PC-3 (cell line): ENCODE results near the gene CASP8AP2. TPM values are rescaled to one million over a fixed set of nuclear protein-coding genes. Genes with fewer than 3 reads are reported as not detected.
"Not testable (repeated sequence)": the region's sequence is repeated elsewhere in the genome, so short reads cannot be mapped to it uniquely, and the experiment has no call there.

ENCODE experiments used
- ATAC-seq: fragments of 200-7000 bp; cut with Tn5 transposase; 2 replicates; pipeline ENCODE4 v1.9.1; 2020; ENCODE audit warnings: mild to moderate bottlenecking, moderate library complexity
- BruUV-seq: library from RNA; stranded (reverse); fragments of 400-500 nt; replicated peaks from 2 replicates; lab custom pipeline; 2021; lab: Mats Ljungman, UMichigan
- CTCF ChIA-PET: fragments of 300-600 bp; sonication (Branson Sonifier 250); formaldehyde crosslinking; loops from one replicate; lab custom pipeline; 2022; ENCODE audit warnings: antibody characterized with exemption; lab: Charles Lee
- POLR2A ChIA-PET: fragments of 300-600 bp; sonication (Branson Sonifier 250); formaldehyde crosslinking; loops from one replicate; lab custom pipeline; 2022; ENCODE audit warnings: antibody characterized with exemption; ENCODE audit not compliant: unreplicated experiment; lab: Charles Lee
- DNase-seq: peaks from one replicate; pipeline ENCODE4 v3.0.0-alpha.2; 2015
- H2AFZ ChIP-seq: fragments of 300-600 bp; sonication (generic); 2 replicates; pipeline ENCODE4 v1.6.0; 2016; ENCODE audit warnings: antibody characterized with exemption, low read length
- H3F3A ChIP-seq: fragments of 300-600 bp; sonication (generic); one replicate; pipeline ENCODE4 v1.6.0; 2017; ENCODE audit warnings: antibody characterized with exemption, low read length, control low read depth, mild to moderate bottlenecking; ENCODE audit not compliant: unreplicated experiment
- H3K27ac ChIP-seq: fragments of 300-600 bp; sonication (generic); 2 replicates; pipeline ENCODE4 v1.5.1; 2016; ENCODE audit warnings: mild to moderate bottlenecking, low read length
- H3K27me3 ChIP-seq: fragments of 300-600 bp; sonication (generic); 2 replicates; pipeline ENCODE4 v1.6.1; 2016; ENCODE audit warnings: low read length, mixed read lengths
- H3K36me3 ChIP-seq: fragments of 300-600 bp; sonication (generic); 2 replicates; pipeline ENCODE4 v1.6.1; 2016; ENCODE audit warnings: low read depth, mixed run types, low read length, mixed read lengths
- H3K4me1 ChIP-seq: fragments of 300-600 bp; sonication (generic); 2 replicates; pipeline ENCODE4 v1.5.1; 2016; ENCODE audit warnings: low read length; ENCODE audit not compliant: insufficient read depth
- H3K4me2 ChIP-seq: fragments of 300-600 bp; sonication (generic); 2 replicates; pipeline ENCODE4 v1.6.0; 2016; ENCODE audit warnings: low read length
- H3K4me3 ChIP-seq: fragments of 300-600 bp; sonication (generic); 2 replicates; pipeline ENCODE4 v1.5.1; 2016; ENCODE audit warnings: mild to moderate bottlenecking, low read length, mixed read lengths
- H3K79me2 ChIP-seq: fragments of 300-600 bp; sonication (generic); 2 replicates; pipeline ENCODE4 v1.6.1; 2017; ENCODE audit warnings: low read length, mixed read lengths
- H3K9ac ChIP-seq: fragments of 300-600 bp; sonication (generic); 2 replicates; pipeline ENCODE4 v1.6.0; 2016; ENCODE audit warnings: mild to moderate bottlenecking, low read length
- H3K9me2 ChIP-seq: fragments of 300-600 bp; sonication (generic); replicated peaks from 2 replicates; pipeline ENCODE4 v1.6.1; 2016; ENCODE audit warnings: mixed run types, low read length, mixed read lengths
- H3K9me3 ChIP-seq: fragments of 300-600 bp; sonication (generic); 2 replicates; pipeline ENCODE4 v1.6.1; 2016; ENCODE audit warnings: low read length, mixed read lengths
- H4K20me1 ChIP-seq: fragments of 300-600 bp; sonication (generic); 2 replicates; pipeline ENCODE4 v1.6.1; 2016; ENCODE audit warnings: low read length, mixed read lengths
- EZH2 ChIP-seq: fragments of 300-600 bp; sonication (generic); IDR thresholded peaks from one replicate; pipeline ENCODE4 v1.6.1; 2017; ENCODE audit warnings: antibody characterized with exemption, mild to moderate bottlenecking, low read length; ENCODE audit not compliant: unreplicated experiment
- EZH2phosphoT487 ChIP-seq: fragments of 300-600 bp; sonication (generic); IDR thresholded peaks from 2 replicates; pipeline ENCODE4 v1.6.1; 2018; ENCODE audit warnings: mild to moderate bottlenecking, antibody characterized with exemption, low read length, borderline replicate concordance
- intact Hi-C: fragments of 100-400 bp; cut with micrococcal nuclease; formaldehyde crosslinking; loops from 2 replicates; pipeline ENCODE4 v1.9.0; 2023
- total RNA-seq: library from RNA; depleted of rRNA; stranded (reverse); fragments of >200 nt; gene quantifications from 2 replicates; pipeline ENCODE4 v1.2.3, GENCODE V29; 2014
- TF ChIP-seq, protein P1 (sequence below): fragments of 300-600 bp; sonication (generic); conservative IDR thresholded peaks from 2 replicates; pipeline ENCODE4 v1.5.1; 2017; ENCODE audit warnings: antibody characterized with exemption, low read depth, mild to moderate bottlenecking, low read length

CASP8AP2 gene
- total RNA-seq, 1 experiment from 2014 or later = 6.6 TPM

DNA sequence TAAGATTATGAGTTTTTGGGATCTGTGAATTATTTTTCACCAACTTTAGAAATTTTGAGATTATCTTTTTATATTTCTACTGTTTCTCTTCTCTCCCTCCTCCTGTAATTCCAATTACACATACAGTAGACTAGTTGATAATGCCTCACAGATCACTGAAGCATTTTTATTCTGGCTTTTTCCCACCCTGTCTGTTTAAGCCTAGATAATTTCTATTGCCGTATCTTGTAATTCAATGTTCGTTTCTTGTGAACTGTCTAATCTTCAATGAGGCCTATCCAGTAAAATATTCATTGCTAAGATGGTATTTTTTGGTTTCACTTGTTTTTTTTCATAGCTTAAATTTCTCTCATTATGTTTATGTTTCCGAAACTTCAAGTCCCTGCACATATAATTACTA is 22.1 kb upstream of the CASP8AP2 start:
- BruUV-seq = no TSS peak
- Histone ChIP-seq H3K79me2 (peaks cover 80% of the 10 kb centered on the region), H3K9me3 (no peaks in the 10 kb centered on the region), H3K9ac (no peak overlapping the region), H3K27me3 (no peaks in the 10 kb centered on the region), H3K4me1 (no peaks in the 10 kb centered on the region), H3K36me3 (no peaks in the 10 kb centered on the region), H3K27ac (no peak overlapping the region), H4K20me1 (no peaks in the 10 kb centered on the region), H3K9me2 (no peaks in the 10 kb centered on the region), H3K4me3 (no peak overlapping the region), H2AFZ (no peak overlapping the region), H3K4me2 (no peak overlapping the region), H3F3A (no peaks in the 10 kb centered on the region)
- ATAC-seq (no peak), DNase-seq (no peak)
- ChIA-PET POLR2A (no interaction called here), CTCF (no interaction called here)
- intact Hi-C loops = no loop called here
- TF ChIP-seq, protein P1, sequence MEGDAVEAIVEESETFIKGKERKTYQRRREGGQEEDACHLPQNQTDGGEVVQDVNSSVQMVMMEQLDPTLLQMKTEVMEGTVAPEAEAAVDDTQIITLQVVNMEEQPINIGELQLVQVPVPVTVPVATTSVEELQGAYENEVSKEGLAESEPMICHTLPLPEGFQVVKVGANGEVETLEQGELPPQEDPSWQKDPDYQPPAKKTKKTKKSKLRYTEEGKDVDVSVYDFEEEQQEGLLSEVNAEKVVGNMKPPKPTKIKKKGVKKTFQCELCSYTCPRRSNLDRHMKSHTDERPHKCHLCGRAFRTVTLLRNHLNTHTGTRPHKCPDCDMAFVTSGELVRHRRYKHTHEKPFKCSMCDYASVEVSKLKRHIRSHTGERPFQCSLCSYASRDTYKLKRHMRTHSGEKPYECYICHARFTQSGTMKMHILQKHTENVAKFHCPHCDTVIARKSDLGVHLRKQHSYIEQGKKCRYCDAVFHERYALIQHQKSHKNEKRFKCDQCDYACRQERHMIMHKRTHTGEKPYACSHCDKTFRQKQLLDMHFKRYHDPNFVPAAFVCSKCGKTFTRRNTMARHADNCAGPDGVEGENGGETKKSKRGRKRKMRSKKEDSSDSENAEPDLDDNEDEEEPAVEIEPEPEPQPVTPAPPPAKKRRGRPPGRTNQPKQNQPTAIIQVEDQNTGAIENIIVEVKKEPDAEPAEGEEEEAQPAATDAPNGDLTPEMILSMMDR = no peak

DNA sequence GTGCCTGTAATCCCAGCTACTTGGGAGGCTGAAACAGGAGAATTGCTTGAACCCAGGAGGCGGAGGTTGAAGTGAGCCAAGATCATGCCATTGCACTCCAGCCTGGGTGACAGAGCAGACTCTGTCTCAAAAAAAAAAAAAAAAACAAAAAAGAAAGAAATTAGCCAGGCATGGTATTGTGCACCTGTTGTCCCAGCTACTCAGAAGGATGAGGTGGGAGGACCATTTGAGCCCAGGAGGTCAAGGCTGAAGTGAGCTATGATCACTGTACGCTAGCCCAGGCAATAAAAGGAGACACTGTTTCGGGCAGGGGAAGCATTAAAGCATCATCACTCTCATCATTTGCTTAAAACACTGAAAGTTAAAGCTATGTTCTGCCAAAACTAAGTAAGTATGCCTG is 16.3 kb upstream of the CASP8AP2 start:
- H3K9me2 ChIP-seq, CTCF ChIA-PET, H3K9me3 ChIP-seq, intact Hi-C loops, BruUV-seq, DNase-seq, H3K27me3 ChIP-seq, H3K27ac ChIP-seq, H3K9ac ChIP-seq, H2AFZ ChIP-seq, H3K4me3 ChIP-seq, ATAC-seq, H3K4me1 ChIP-seq, H3F3A ChIP-seq, POLR2A ChIA-PET, H3K36me3 ChIP-seq, H3K4me2 ChIP-seq: not testable (repeated sequence)
- peaks cover 96% of the 10 kb centered on the region for H3K79me2 ChIP-seq
- peaks cover 16% of the 10 kb centered on the region for H4K20me1 ChIP-seq

DNA sequence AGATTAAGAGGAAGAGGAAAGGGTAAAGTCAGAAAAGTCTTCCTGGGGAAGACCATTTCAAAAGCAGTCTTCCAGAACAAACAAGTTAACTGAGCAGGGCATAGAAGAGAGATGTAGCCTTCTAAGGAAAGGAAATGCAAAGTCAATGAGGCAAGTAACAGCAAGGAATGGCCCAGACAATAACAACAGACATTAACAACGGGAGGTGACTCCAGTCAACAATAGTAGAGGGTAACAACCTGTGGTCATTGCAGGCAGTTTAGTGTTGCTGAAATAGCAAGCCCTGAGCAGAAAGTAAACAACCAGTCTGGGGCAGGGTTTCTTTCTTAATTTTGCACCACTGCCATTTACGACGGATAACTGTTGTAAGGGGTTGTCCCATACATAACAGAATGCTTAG is 12.2 kb upstream of the CASP8AP2 start:
- Histone ChIP-seq H3K9me3 (no peaks in the 10 kb centered on the region), H3K4me3 (peak overlapping the region; percentile 99), H3K27ac (no peak overlapping the region), H3K27me3 (no peaks in the 10 kb centered on the region), H2AFZ (no peak overlapping the region), H3F3A (no peaks in the 10 kb centered on the region), H3K9me2 (no peaks in the 10 kb centered on the region), H3K4me2 (peak overlapping the region; percentile 96), H4K20me1 (peaks cover 16% of the 10 kb centered on the region), H3K9ac (no peak overlapping the region), H3K4me1 (peaks cover 16% of the 10 kb centered on the region), H3K79me2 (peaks cover 79% of the 10 kb centered on the region), H3K36me3 (no peaks in the 10 kb centered on the region)
- ATAC-seq = no peak
- intact Hi-C loops = no loop called here
- ChIA-PET CTCF (no interaction called here), POLR2A (interaction anchor here (0.6 kb wide), 1 partner anchor 12 kb away, joined by 4 read pairs; no protein-coding TSS in a partner anchor)
- BruUV-seq = no TSS peak
- no peak for TF ChIP-seq EZH2
- no peak for TF ChIP-seq EZH2phosphoT487
- TF ChIP-seq, protein P1 = no peak
- DNase-seq = no peak
